ENCODE measurements around the gene KIAA0825.
"Not testable (repeated sequence)": the region's sequence is repeated elsewhere in the genome, so short reads cannot be mapped to it uniquely, and the experiment has no call there.

Gene KIAA0825

GRCh38 chr5:94175912-94176311, 442.5 kb downstream of the KIAA0825 start:
- no peak for TF ChIP-seq CTCF (IDR thresholded peaks at IDR 0.05; ENCODE audit: low read depth, low read length)
- in situ Hi-C loops (cut with HindIII; ENCODE audit: low sequenced_read_pairs), result no loop called here
- no peak overlapping the region for H3K4me3 ChIP-seq (ENCODE audit: low read depth, low read length)
- no peak for DNase-seq (ENCODE audit: low read depth, low spot score)

DNA sequence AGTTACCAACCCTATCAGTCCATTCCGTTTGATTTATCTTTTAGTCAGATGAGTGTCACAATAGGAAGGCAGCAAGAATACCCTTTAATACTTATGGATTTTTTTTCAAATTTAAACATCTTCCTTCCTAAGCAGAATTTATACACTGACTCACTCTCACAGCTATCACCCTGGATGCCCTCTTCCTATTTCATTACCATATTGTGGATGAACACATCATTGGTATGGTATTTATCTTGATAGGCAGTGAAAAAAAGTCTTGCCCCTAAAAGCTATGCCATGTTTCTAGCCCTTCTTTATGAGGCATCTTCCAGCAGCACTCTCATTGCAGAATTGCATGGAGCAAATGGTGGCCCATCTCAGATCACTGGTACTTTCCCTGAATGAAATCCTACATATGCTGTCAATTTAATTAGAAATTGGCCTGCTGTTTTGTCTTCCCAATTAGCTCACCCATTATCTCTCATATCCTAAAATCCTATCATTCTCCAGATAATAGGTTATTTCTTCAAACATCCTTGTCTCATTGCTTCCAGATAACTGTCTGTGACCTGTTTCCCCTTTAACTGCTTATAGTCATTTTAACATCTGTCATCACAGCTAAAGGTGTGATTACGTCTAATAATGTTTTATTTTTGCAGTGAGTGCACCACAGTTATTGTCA, 443.5 kb downstream of the KIAA0825 start:
- in situ Hi-C loops (cut with HindIII; ENCODE audit: low sequenced_read_pairs), result no loop called here
- peak; percentile 65 for DNase-seq (ENCODE audit: low read depth, low spot score)
- H3K4me3 ChIP-seq (ENCODE audit: low read depth, low read length), result no peak overlapping the region
- no peak for TF ChIP-seq CTCF (IDR thresholded peaks at IDR 0.05; ENCODE audit: low read depth, low read length)

- no peak overlapping the region for H3K4me3 ChIP-seq (ENCODE audit: low read depth, low read length)
- no peak for DNase-seq (ENCODE audit: low read depth, low spot score)
- in situ Hi-C loops (cut with HindIII; ENCODE audit: low sequenced_read_pairs), result no loop called here
- no peak for TF ChIP-seq CTCF (IDR thresholded peaks at IDR 0.05; ENCODE audit: low read depth, low read length)
These were observed 445.3 kb downstream of the KIAA0825 start for GRCh38 chr5:94173100-94173499.

GRCh38 chr5:94171070-94171469, 447.3 kb downstream of the KIAA0825 start:
- H3K4me3 ChIP-seq (ENCODE audit: low read depth, low read length); in situ Hi-C loops (cut with HindIII; ENCODE audit: low sequenced_read_pairs); DNase-seq (ENCODE audit: low read depth, low spot score): not testable (repeated sequence)

DNA sequence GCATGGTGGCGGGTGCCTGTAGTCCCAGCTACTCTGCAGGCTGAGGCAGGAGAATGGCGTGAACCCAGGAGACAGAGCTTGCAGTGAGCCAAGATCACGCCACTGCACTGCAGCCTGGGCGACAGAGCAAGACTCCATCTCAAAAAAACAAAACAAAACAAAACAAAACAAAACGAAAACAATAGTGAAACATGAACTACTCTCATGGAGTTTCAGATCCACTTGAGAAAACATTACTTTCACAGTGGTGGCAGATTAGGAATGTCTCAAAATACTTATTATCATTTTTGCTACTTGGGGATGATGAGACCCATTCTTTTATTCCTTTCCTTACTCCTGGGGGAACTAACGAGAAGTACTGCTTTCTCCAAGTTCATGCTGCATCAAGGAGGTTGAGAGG, 448.2 kb downstream of the KIAA0825 start:
- DNase-seq (ENCODE audit: low read depth, low spot score); in situ Hi-C loops (cut with HindIII; ENCODE audit: low sequenced_read_pairs); H3K4me3 ChIP-seq (ENCODE audit: low read depth, low read length): not testable (repeated sequence)

GRCh38 chr5:94168151-94168550, 450.3 kb downstream of the KIAA0825 start:
- in situ Hi-C loops (cut with HindIII; ENCODE audit: low sequenced_read_pairs), result no loop called here
- H3K4me3 ChIP-seq (ENCODE audit: low read depth, low read length), result no peak overlapping the region
- DNase-seq (ENCODE audit: low read depth, low spot score), result no peak
- TF ChIP-seq CTCF (IDR thresholded peaks at IDR 0.05; ENCODE audit: low read depth, low read length), result no peak

GRCh38 chr5:94161801-94162200, 456.6 kb downstream of the KIAA0825 start:
- in situ Hi-C loops (cut with HindIII; ENCODE audit: low sequenced_read_pairs), result no loop called here
- DNase-seq (ENCODE audit: low read depth, low spot score), result no peak
- TF ChIP-seq CTCF (IDR thresholded peaks at IDR 0.05; ENCODE audit: low read depth, low read length), result no peak
- H3K4me3 ChIP-seq (ENCODE audit: low read depth, low read length), result no peak overlapping the region

DNA sequence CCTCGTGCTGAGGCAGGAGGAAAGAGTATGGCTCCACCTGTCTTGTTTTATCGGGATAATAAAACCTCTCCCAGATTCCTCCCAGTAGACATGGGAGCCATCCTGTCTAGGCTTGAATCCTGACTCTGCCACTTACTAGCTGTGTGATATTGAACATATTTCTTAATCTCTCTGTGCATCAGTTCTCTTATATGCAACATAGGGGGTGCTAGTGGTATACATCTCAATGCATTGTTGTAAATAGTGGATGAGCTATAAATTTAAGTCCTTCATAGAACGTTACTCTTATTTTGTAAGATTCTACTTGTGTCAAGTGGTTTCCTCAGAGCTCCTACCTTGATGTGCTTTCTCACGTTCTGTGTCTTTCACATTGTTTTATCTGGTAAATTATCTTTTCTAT, 459.3 kb downstream of the KIAA0825 start:
- no peak for TF ChIP-seq CTCF (IDR thresholded peaks at IDR 0.05; ENCODE audit: low read depth, low read length)
- H3K4me3 ChIP-seq (ENCODE audit: low read depth, low read length), result no peak overlapping the region
- DNase-seq (ENCODE audit: low read depth, low spot score), result no peak
- in situ Hi-C loops (cut with HindIII; ENCODE audit: low sequenced_read_pairs), result no loop called here

Measured in astrocyte of the spinal cord (primary cell).